Nucleus accumbens (tissue), 56 donors: ENCODE results near the gene NR4A1.
A peak's percentile ranks its signal among the peaks of the same experiment; 100 is the strongest.

Source experiments
- DNase-seq, 56 donors: peaks; one replicate each; lab custom pipeline; 2025; lab: John Stamatoyannopoulos, UW

Gene NR4A1

GRCh38 chr12:52055731-52056711 is 4.8 kb downstream of the NR4A1 start:
- DNase-seq, result peak in 46 of 56 donors; percentile 14 to 84 (median 68)

- DNase-seq, result peak in 4 of 56 donors; percentile 27 to 65 (median 57)
These were observed 5.8 kb downstream of the NR4A1 start for GRCh38 chr12:52056801-52057637.

- no peak for DNase-seq
These were observed 6.7 kb downstream of the NR4A1 start for GRCh38 chr12:52057638-52058576.

GRCh38 chr12:52058631-52059361 is 7.6 kb downstream of the NR4A1 start:
- peak in 40 of 56 donors; percentile 22 to 79 (median 52) for DNase-seq

GRCh38 chr12:52059582-52060497 is 8.6 kb downstream of the NR4A1 start:
- DNase-seq, result peak in 14 of 56 donors; percentile 13 to 80 (median 34)

- DNase-seq, result no peak
These were observed 9.4 kb downstream of the NR4A1 start for GRCh38 chr12:52060498-52061177.

GRCh38 chr12:52061470-52062166 is 10.4 kb downstream of the NR4A1 start:
- peak in 54 of 56 donors; percentile 45 to 95 (median 88) for DNase-seq

GRCh38 chr12:52062167-52063081 is 11.2 kb downstream of the NR4A1 start:
- peak in 22 of 56 donors; percentile 25 to 82 (median 54) for DNase-seq

GRCh38 chr12:52063082-52063924 is 12.1 kb downstream of the NR4A1 start:
- peak in 22 of 56 donors; percentile 7 to 71 (median 36) for DNase-seq

GRCh38 chr12:52063981-52064649 is 12.9 kb downstream of the NR4A1 start:
- DNase-seq, result peak in 21 of 56 donors; percentile 18 to 88 (median 37)

- no peak for DNase-seq
These were observed 15.3 kb downstream of the NR4A1 start for GRCh38 chr12:52066346-52067080.

GRCh38 chr12:52067081-52067374 is 15.8 kb downstream of the NR4A1 start:
- DNase-seq, result no peak

GRCh38 chr12:52069327-52070184 is 18.3 kb downstream of the NR4A1 start, which contains the start of gene ATG101:
Gene ATG101, plus strand, starts transcription at chr12:52069978. Its CDS starts 3,673 bp downstream, at chr12:52073651.
- DNase-seq, result peak in 55 of 56 donors; percentile 55 to 96 (median 90)
